Measurements from ENCODE around the gene U2AF1L4. TPM values are rescaled to one million over a fixed set of nuclear protein-coding genes. Genes with fewer than 3 reads are reported as not detected.

Gene U2AF1L4
- total and polyA plus RNA-seq, 2 donors (not counting 1 experiment from before 2014, with no cell fraction given): 62.1 to 89.7 TPM

- Histone ChIP-seq H3K4me1 (ENCODE audit: control insufficient read depth in 2 of 2, insufficient read depth in 2 of 2, low read length in 2 of 2) (peaks cover 7 to 13% of the 10 kb centered on the region in 2 donors), H3K27ac (ENCODE audit: low read length in 2 of 2) (no peak overlapping the region), H2AFZ (ENCODE audit: insufficient read depth, low read depth, low read length, poor library complexity, severe bottlenecking) (no peak overlapping the region), H3K9ac (ENCODE audit: low read length) (no peak overlapping the region), H3K9me3 (ENCODE audit: control extremely low read depth in 1 of 3, control insufficient read depth in 2 of 3, insufficient read depth in 1 of 3, low read length in 2 of 3) (no peaks in the 10 kb centered on the region), H3K79me2 (ENCODE audit: control insufficient read depth, insufficient read depth, low read length) (peaks cover 42% of the 10 kb centered on the region), H3K27me3 (replicated peaks in 1 of 4; ENCODE audit: control extremely low read depth in 1 of 4, control insufficient read depth in 3 of 4, insufficient read depth in 4 of 4, low read length in 3 of 4) (no peaks in the 10 kb centered on the region), H3K36me3 (replicated peaks in 1 of 2; ENCODE audit: control extremely low read depth in 1 of 2, control insufficient read depth in 1 of 2, extremely low read depth in 1 of 2, insufficient read depth in 2 of 2, low read length in 1 of 2) (peaks cover 5 to 82% of the 10 kb centered on the region in 2 experiments), H3K4me3 (ENCODE audit: control extremely low read depth in 1 of 5, extremely low read depth in 1 of 5, insufficient read depth in 1 of 5, low read depth in 2 of 5, low read length in 4 of 5) (no peak overlapping the region), H4K20me1 (ENCODE audit: control insufficient read depth, insufficient read depth, low read length, poor library complexity, severe bottlenecking) (peaks cover 42% of the 10 kb centered on the region), H3K4me2 (replicated peaks; ENCODE audit: low read depth, low read length, poor library complexity, severe bottlenecking) (no peak overlapping the region)
- Mint-ChIP-seq H3K27ac (no peak overlapping the region), H3K4me1 (peaks cover 19% of the 10 kb centered on the region), H3K9me3 (ENCODE audit: insufficient read depth) (no peaks in the 10 kb centered on the region), H3K4me3 (no peak overlapping the region), H3K27me3 (no peaks in the 10 kb centered on the region)
- DNase-seq (no peak), ATAC-seq (ENCODE audit: low read depth) (no peak)
- WGBS (ENCODE audit: insufficient coverage): 100% methylated on average over 22 of the region's 25 CpGs
- TF ChIP-seq CTCF (IDR thresholded peaks at IDR 0.05): no peak
- TF ChIP-seq EZH2 (IDR thresholded peaks at IDR 0.05; ENCODE audit: borderline replicate concordance, insufficient read depth, low read depth, low read length, poor library complexity, severe bottlenecking): no peak
- CTCF ChIA-PET: interaction anchor here (1.0 kb wide), 1 partner anchor 8 kb away, joined by 4 read pairs; no protein-coding TSS in a partner anchor
- intact Hi-C loops (cut with micrococcal nuclease): no loop called here
- POLR2A ChIA-PET: interaction anchor here (0.7 kb wide), 1 partner anchor 8 kb away, joined by 3 read pairs; no protein-coding TSS in a partner anchor
Measured at GRCh38 chr19:35732540-35733179, 12.6 kb downstream of the U2AF1L4 start.

GRCh38 chr19:35731779-35732405, 13.3 kb downstream of the U2AF1L4 start:
- intact Hi-C loops (cut with micrococcal nuclease): no loop called here
- H3K9me3 ChIP-seq (ENCODE audit: control extremely low read depth in 1 of 3, control insufficient read depth in 2 of 3, insufficient read depth in 1 of 3, low read length in 2 of 3): no peaks in the 10 kb centered on the region
- peaks cover 5 to 82% of the 10 kb centered on the region in 2 experiments for H3K36me3 ChIP-seq (replicated peaks in 1 of 2; ENCODE audit: control extremely low read depth in 1 of 2, control insufficient read depth in 1 of 2, extremely low read depth in 1 of 2, insufficient read depth in 2 of 2, low read length in 1 of 2)
- H2AFZ ChIP-seq (ENCODE audit: insufficient read depth, low read depth, low read length, poor library complexity, severe bottlenecking): no peak overlapping the region
- no peaks in the 10 kb centered on the region for H3K27me3 Mint-ChIP-seq
- ChIA-PET CTCF (interaction anchor here (1.0 kb wide), 1 partner anchor 9 kb away, joined by 4 read pairs; no protein-coding TSS in a partner anchor), POLR2A (interaction anchor here (0.7 kb wide), 1 partner anchor 9 kb away, joined by 3 read pairs; no protein-coding TSS in a partner anchor)
- H3K79me2 ChIP-seq (ENCODE audit: control insufficient read depth, insufficient read depth, low read length): peaks cover 49% of the 10 kb centered on the region
- WGBS (ENCODE audit: insufficient coverage): 96% methylated on average over 11 of the region's 21 CpGs
- H3K27ac Mint-ChIP-seq: no peak overlapping the region
- no peak overlapping the region for H3K9ac ChIP-seq (ENCODE audit: low read length)
- no peaks in the 10 kb centered on the region for H3K27me3 ChIP-seq (replicated peaks in 1 of 4; ENCODE audit: control extremely low read depth in 1 of 4, control insufficient read depth in 3 of 4, insufficient read depth in 4 of 4, low read length in 3 of 4)
- DNase-seq (no peak), ATAC-seq (ENCODE audit: low read depth) (no peak)
- H3K4me1 ChIP-seq (ENCODE audit: control insufficient read depth in 2 of 2, insufficient read depth in 2 of 2, low read length in 2 of 2): peaks cover under 1 to 5% of the 10 kb centered on the region in 2 donors
- H3K4me3 Mint-ChIP-seq: no peak overlapping the region
- H3K4me3 ChIP-seq (ENCODE audit: control extremely low read depth in 1 of 5, extremely low read depth in 1 of 5, insufficient read depth in 1 of 5, low read depth in 2 of 5, low read length in 4 of 5): no peak overlapping the region
- H3K27ac ChIP-seq (ENCODE audit: low read length in 2 of 2): no peak overlapping the region
- no peak overlapping the region for H3K4me2 ChIP-seq (replicated peaks; ENCODE audit: low read depth, low read length, poor library complexity, severe bottlenecking)
- peaks cover 12% of the 10 kb centered on the region for H3K4me1 Mint-ChIP-seq
- H4K20me1 ChIP-seq (ENCODE audit: control insufficient read depth, insufficient read depth, low read length, poor library complexity, severe bottlenecking): peaks cover 46% of the 10 kb centered on the region
- H3K9me3 Mint-ChIP-seq (ENCODE audit: insufficient read depth): no peaks in the 10 kb centered on the region
- TF ChIP-seq CTCF (IDR thresholded peaks at IDR 0.05): no peak
- no peak for TF ChIP-seq EZH2 (IDR thresholded peaks at IDR 0.05; ENCODE audit: borderline replicate concordance, insufficient read depth, low read depth, low read length, poor library complexity, severe bottlenecking)
